HG03432 (cell line): ENCODE data around the gene MISP3.
"Not testable (repeated sequence)": the region's sequence is repeated elsewhere in the genome, so short reads cannot be mapped to it uniquely, and the experiment has no call there.

ENCODE experiments used
- ATAC-seq: cut with Tn5 transposase; IDR thresholded peaks from one replicate; pipeline ENCODE4 v1.9.1; 2021; ENCODE audit warnings: mild to moderate bottlenecking, moderate library complexity; ENCODE audit not compliant: unreplicated experiment

The MISP3 gene

GRCh38 chr19:14072535-14073260 lies at the start of gene MISP3:
Gene MISP3, plus strand, starts transcription at chr19:14072786. Its CDS starts 524 bp downstream, at chr19:14073310.
- ATAC-seq = peak; percentile 24

- no peak for ATAC-seq
Measured at GRCh38 chr19:14023404-14024235, 49.0 kb upstream of the MISP3 start.

GRCh38 chr19:14026652-14027192 lies 45.9 kb upstream of the MISP3 start:
- not testable (repeated sequence) for ATAC-seq

GRCh38 chr19:14027856-14028450 lies 44.6 kb upstream of the MISP3 start, which contains the start of gene RLN3:
Gene RLN3, plus strand, starts transcription at chr19:14028148. Its CDS starts 57 bp downstream, at chr19:14028205.
- ATAC-seq = no peak

- ATAC-seq = no peak
Measured at GRCh38 chr19:14028901-14029300, 43.7 kb upstream of the MISP3 start.

- no peak for ATAC-seq
Measured at GRCh38 chr19:14030997-14031718, 41.4 kb upstream of the MISP3 start.

- peak; percentile 63 for ATAC-seq
Measured at GRCh38 chr19:14031719-14032480, 40.7 kb upstream of the MISP3 start, which contains the start of gene IL27RA. Gene IL27RA, plus strand, starts transcription at chr19:14031762. Its CDS starts 111 bp downstream, at chr19:14031873.

GRCh38 chr19:14033946-14034345 lies 38.6 kb upstream of the MISP3 start:
- ATAC-seq = no peak

- not testable (repeated sequence) for ATAC-seq
Measured at GRCh38 chr19:14035159-14035558, 37.4 kb upstream of the MISP3 start.

GRCh38 chr19:14035706-14036105 lies 36.9 kb upstream of the MISP3 start:
- ATAC-seq = no peak

GRCh38 chr19:14039181-14039580 lies 33.4 kb upstream of the MISP3 start:
- ATAC-seq = no peak

- not testable (repeated sequence) for ATAC-seq
Measured at GRCh38 chr19:14042659-14043608, 29.7 kb upstream of the MISP3 start.

- ATAC-seq = not testable (repeated sequence)
Measured at GRCh38 chr19:14047866-14048265, 24.7 kb upstream of the MISP3 start.

- ATAC-seq = no peak
Measured at GRCh38 chr19:14048443-14049153, 24.0 kb upstream of the MISP3 start.

- no peak for ATAC-seq
Measured at GRCh38 chr19:14050512-14050911, 22.1 kb upstream of the MISP3 start.

GRCh38 chr19:14050961-14051360 lies 21.6 kb upstream of the MISP3 start:
- ATAC-seq = not testable (repeated sequence)

- ATAC-seq = no peak
Measured at GRCh38 chr19:14051980-14052379, 20.6 kb upstream of the MISP3 start.

- ATAC-seq = no peak
Measured at GRCh38 chr19:14052470-14052869, 20.1 kb upstream of the MISP3 start.
